Measurements from ENCODE around the gene MVK.

MVK gene

DNA sequence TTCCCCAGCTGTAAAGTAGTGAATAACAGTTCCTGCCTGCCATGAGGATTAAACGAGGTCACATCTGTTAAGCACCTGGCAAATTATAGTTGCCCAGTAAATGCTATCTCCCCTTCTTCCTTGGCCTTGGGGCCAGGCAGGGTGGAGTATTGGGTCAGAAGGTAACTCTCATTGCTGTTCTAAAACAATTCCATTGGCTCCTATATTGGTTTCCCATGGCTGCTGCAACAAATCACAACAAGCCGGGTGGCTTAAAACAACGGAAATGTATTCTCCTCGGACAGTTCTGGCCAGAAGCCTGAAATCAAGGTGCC, 32.2 kb upstream of the MVK start:
- no peak overlapping the region for H3K4me2 ChIP-seq (ENCODE audit: low read depth, low read length, poor library complexity, severe bottlenecking)
- no peaks in the 10 kb centered on the region for H3K27me3 ChIP-seq (ENCODE audit: low read length)
- TF ChIP-seq, protein P1, sequence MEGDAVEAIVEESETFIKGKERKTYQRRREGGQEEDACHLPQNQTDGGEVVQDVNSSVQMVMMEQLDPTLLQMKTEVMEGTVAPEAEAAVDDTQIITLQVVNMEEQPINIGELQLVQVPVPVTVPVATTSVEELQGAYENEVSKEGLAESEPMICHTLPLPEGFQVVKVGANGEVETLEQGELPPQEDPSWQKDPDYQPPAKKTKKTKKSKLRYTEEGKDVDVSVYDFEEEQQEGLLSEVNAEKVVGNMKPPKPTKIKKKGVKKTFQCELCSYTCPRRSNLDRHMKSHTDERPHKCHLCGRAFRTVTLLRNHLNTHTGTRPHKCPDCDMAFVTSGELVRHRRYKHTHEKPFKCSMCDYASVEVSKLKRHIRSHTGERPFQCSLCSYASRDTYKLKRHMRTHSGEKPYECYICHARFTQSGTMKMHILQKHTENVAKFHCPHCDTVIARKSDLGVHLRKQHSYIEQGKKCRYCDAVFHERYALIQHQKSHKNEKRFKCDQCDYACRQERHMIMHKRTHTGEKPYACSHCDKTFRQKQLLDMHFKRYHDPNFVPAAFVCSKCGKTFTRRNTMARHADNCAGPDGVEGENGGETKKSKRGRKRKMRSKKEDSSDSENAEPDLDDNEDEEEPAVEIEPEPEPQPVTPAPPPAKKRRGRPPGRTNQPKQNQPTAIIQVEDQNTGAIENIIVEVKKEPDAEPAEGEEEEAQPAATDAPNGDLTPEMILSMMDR (IDR thresholded peaks at IDR 0.05; ENCODE audit: insufficient read depth, low read length, poor library complexity, severe bottlenecking): no peak
- no peak for TF ChIP-seq EZH2phosphoT487 (conservative IDR thresholded peaks at IDR 0.05; ENCODE audit: low read length)
- H3K9me2 ChIP-seq (replicated peaks; ENCODE audit: insufficient read depth, low read length): no peaks in the 10 kb centered on the region
- H3K27ac ChIP-seq (ENCODE audit: low read depth, low read length): no peak overlapping the region
- H3K79me2 ChIP-seq (ENCODE audit: insufficient read depth, low read length): no peaks in the 10 kb centered on the region
- no peaks in the 10 kb centered on the region for H4K20me1 ChIP-seq (ENCODE audit: low read depth, low read length)
- no peaks in the 10 kb centered on the region for H3K9me3 ChIP-seq (ENCODE audit: insufficient read depth, low read length)
- H3F3A ChIP-seq (ENCODE audit: insufficient read depth): no peaks in the 10 kb centered on the region
- no peak overlapping the region for H2AFZ ChIP-seq (ENCODE audit: low read depth, low read length, severe bottlenecking)
- H3K36me3 ChIP-seq (ENCODE audit: low read length): no peaks in the 10 kb centered on the region
- H3K9ac ChIP-seq (ENCODE audit: low read length): no peak overlapping the region
- no peak overlapping the region for H3K4me3 ChIP-seq (ENCODE audit: insufficient read depth, low read length, poor library complexity, severe bottlenecking)

- Histone ChIP-seq H2AFZ (ENCODE audit: low read depth, low read length, severe bottlenecking) (no peak overlapping the region), H3K27ac (ENCODE audit: low read depth, low read length) (no peak overlapping the region), H3K9me2 (replicated peaks; ENCODE audit: insufficient read depth, low read length) (no peaks in the 10 kb centered on the region), H3K4me2 (ENCODE audit: low read depth, low read length, poor library complexity, severe bottlenecking) (no peak overlapping the region), H3K27me3 (ENCODE audit: low read length) (no peaks in the 10 kb centered on the region), H3K79me2 (ENCODE audit: insufficient read depth, low read length) (no peaks in the 10 kb centered on the region), H4K20me1 (ENCODE audit: low read depth, low read length) (no peaks in the 10 kb centered on the region), H3K9ac (ENCODE audit: low read length) (no peak overlapping the region), H3K36me3 (ENCODE audit: low read length) (no peaks in the 10 kb centered on the region), H3F3A (ENCODE audit: insufficient read depth) (no peaks in the 10 kb centered on the region), H3K9me3 (ENCODE audit: insufficient read depth, low read length) (no peaks in the 10 kb centered on the region), H3K4me3 (ENCODE audit: insufficient read depth, low read length, poor library complexity, severe bottlenecking) (no peak overlapping the region)
- TF ChIP-seq EZH2phosphoT487 (conservative IDR thresholded peaks at IDR 0.05; ENCODE audit: low read length): no peak
- TF ChIP-seq, protein P1 (IDR thresholded peaks at IDR 0.05; ENCODE audit: insufficient read depth, low read length, poor library complexity, severe bottlenecking): no peak
These were observed 31.6 kb upstream of the MVK start for GRCh38 chr12:109542014-109542413.

GRCh38 chr12:109542876-109543275, 30.7 kb upstream of the MVK start:
- Histone ChIP-seq H3K9me3 (ENCODE audit: insufficient read depth, low read length) (no peaks in the 10 kb centered on the region), H3K36me3 (ENCODE audit: low read length) (no peaks in the 10 kb centered on the region), H3K79me2 (ENCODE audit: insufficient read depth, low read length) (no peaks in the 10 kb centered on the region), H3K9ac (ENCODE audit: low read length) (no peak overlapping the region), H3K9me2 (replicated peaks; ENCODE audit: insufficient read depth, low read length) (no peaks in the 10 kb centered on the region), H3K27ac (ENCODE audit: low read depth, low read length) (no peak overlapping the region), H3K4me3 (ENCODE audit: insufficient read depth, low read length, poor library complexity, severe bottlenecking) (no peak overlapping the region), H3K27me3 (ENCODE audit: low read length) (no peaks in the 10 kb centered on the region), H2AFZ (ENCODE audit: low read depth, low read length, severe bottlenecking) (no peak overlapping the region), H4K20me1 (ENCODE audit: low read depth, low read length) (no peaks in the 10 kb centered on the region), H3F3A (ENCODE audit: insufficient read depth) (no peaks in the 10 kb centered on the region), H3K4me2 (ENCODE audit: low read depth, low read length, poor library complexity, severe bottlenecking) (no peak overlapping the region)
- TF ChIP-seq, protein P1 (IDR thresholded peaks at IDR 0.05; ENCODE audit: insufficient read depth, low read length, poor library complexity, severe bottlenecking): no peak
- no peak for TF ChIP-seq EZH2phosphoT487 (conservative IDR thresholded peaks at IDR 0.05; ENCODE audit: low read length)
